ENCODE results near the gene TAF11L11. TPM values are rescaled to one million over a fixed set of nuclear protein-coding genes. Genes with fewer than 3 reads are reported as not detected.
"Not testable (repeated sequence)": the region's sequence is repeated elsewhere in the genome, so short reads cannot be mapped to it uniquely, and the experiment has no call there.

Gene TAF11L11
- total RNA-seq, 1 donor from 2014 or later = not detected

DNA sequence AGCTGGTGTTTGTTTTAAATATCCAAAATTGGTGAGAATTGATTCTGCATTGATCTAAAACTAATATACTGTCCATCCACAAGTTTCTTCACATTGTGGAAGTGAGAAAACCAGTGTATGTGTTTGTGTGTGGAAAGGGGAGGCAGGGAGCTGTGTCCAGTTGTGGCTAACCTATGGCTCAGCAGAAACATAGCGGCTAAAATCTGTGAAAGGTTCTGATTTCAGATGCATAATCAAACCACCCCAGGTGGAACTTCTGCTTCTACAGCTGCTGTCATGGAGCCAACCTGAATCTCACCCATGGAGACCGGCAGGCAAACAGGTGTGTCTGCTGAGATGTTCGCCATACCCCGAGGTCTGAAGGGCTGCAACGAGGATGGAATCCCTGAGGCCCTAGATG lies 30.2 kb downstream of the TAF11L11 start, which contains the start of gene TAF11L14:
TSS of gene TAF11L14 (plus strand) at position 301 of the 400 bp plus-strand sequence.
- Mint-ChIP-seq H3K36me3 (ENCODE audit: low read depth, unreplicated experiment) (no peaks in the 10 kb centered on the region), H3K4me1 (ENCODE audit: unreplicated experiment) (no peaks in the 10 kb centered on the region), H3K4me3 (ENCODE audit: unreplicated experiment) (no peak within 1 kb of the TSS), H3K27me3 (ENCODE audit: unreplicated experiment) (no peaks in the 10 kb centered on the region), H3K27ac (ENCODE audit: unreplicated experiment) (no peak within 1 kb of the TSS), H3K9me3 (ENCODE audit: unreplicated experiment) (no peaks in the 10 kb centered on the region)
- no peak for DNase-seq (ENCODE audit: low spot score)
- TF ChIP-seq, protein P1, sequence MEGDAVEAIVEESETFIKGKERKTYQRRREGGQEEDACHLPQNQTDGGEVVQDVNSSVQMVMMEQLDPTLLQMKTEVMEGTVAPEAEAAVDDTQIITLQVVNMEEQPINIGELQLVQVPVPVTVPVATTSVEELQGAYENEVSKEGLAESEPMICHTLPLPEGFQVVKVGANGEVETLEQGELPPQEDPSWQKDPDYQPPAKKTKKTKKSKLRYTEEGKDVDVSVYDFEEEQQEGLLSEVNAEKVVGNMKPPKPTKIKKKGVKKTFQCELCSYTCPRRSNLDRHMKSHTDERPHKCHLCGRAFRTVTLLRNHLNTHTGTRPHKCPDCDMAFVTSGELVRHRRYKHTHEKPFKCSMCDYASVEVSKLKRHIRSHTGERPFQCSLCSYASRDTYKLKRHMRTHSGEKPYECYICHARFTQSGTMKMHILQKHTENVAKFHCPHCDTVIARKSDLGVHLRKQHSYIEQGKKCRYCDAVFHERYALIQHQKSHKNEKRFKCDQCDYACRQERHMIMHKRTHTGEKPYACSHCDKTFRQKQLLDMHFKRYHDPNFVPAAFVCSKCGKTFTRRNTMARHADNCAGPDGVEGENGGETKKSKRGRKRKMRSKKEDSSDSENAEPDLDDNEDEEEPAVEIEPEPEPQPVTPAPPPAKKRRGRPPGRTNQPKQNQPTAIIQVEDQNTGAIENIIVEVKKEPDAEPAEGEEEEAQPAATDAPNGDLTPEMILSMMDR (IDR thresholded peaks at IDR 0.05; ENCODE audit: unreplicated experiment) = no peak

DNA sequence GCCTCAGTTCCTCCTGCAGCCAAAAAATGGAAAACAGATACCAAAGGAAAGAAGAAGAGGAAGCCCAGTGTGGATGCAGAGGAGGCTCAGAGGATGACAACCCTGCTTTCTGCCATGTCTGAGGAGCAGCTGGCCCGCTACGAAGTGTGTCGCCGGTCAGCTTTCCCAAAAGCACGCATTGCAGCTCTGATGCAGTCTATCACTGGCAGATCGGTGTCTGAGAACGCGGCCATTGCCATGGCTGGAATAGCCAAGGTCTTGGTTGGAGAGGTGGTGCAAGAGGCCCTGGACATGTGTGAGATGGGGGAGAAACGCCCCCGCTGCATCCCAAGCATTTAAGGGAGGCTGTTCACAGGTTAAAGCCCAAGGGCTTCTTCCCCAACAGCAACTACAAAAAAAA lies 45.2 kb downstream of the TAF11L11 start:
- H3K36me3 Mint-ChIP-seq (ENCODE audit: low read depth, unreplicated experiment); H3K9me3 Mint-ChIP-seq (ENCODE audit: unreplicated experiment); DNase-seq (ENCODE audit: low spot score); H3K4me3 Mint-ChIP-seq (ENCODE audit: unreplicated experiment); H3K27ac Mint-ChIP-seq (ENCODE audit: unreplicated experiment); H3K4me1 Mint-ChIP-seq (ENCODE audit: unreplicated experiment); H3K27me3 Mint-ChIP-seq (ENCODE audit: unreplicated experiment): not testable (repeated sequence)

DNA sequence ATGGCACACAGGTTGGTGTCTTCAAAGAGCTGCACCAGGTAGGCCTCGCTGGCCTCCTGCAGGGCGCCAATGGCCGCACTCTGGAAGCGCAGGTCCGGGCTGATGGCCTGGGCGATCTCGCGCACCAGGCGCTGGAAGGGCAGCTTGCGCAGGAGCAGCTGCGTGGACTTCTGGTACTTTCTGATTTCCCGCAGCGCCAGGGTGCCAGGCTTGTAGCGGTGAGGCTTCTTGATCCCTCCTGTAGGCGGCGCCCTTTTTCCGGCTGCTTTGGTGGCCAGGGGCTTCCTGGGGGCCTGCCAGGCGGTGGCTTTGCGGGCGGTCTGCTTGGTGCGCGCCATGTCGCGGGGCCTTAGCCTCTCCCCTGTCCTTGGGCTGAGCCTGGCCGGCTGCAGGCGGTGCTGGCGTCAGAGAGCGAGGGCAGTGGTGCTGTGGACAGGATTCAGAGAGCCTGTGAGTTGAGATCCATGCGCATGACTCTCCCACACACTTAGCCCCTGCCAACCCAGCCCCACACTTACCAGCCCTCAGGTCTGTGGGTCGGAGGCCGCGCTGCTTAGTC lies 51.3 kb downstream of the TAF11L11 start:
- H3K9me3 Mint-ChIP-seq (ENCODE audit: unreplicated experiment); H3K27ac Mint-ChIP-seq (ENCODE audit: unreplicated experiment); H3K4me1 Mint-ChIP-seq (ENCODE audit: unreplicated experiment); DNase-seq (ENCODE audit: low spot score); H3K4me3 Mint-ChIP-seq (ENCODE audit: unreplicated experiment); H3K27me3 Mint-ChIP-seq (ENCODE audit: unreplicated experiment); H3K36me3 Mint-ChIP-seq (ENCODE audit: low read depth, unreplicated experiment): not testable (repeated sequence)

Other genes starting within 250 kb of the TAF11L11 start
- gene TAF11L2, start 106.0 kb upstream of the TAF11L11 start, total RNA-seq (ENCODE audit: unreplicated experiment) = not detected
- gene TAF11L3, start 85.8 kb upstream of the TAF11L11 start, total RNA-seq (ENCODE audit: unreplicated experiment) = not detected
- gene TAF11L4, start 82.4 kb upstream of the TAF11L11 start, total RNA-seq (ENCODE audit: unreplicated experiment) = not detected
- gene TAF11L5, start 78.9 kb upstream of the TAF11L11 start, total RNA-seq (ENCODE audit: unreplicated experiment) = not detected
- not detected for gene TAF11L6, start 75.5 kb upstream of the TAF11L11 start, total RNA-seq (ENCODE audit: unreplicated experiment)
- not detected for gene TAF11L7, start 18.4 kb upstream of the TAF11L11 start, total RNA-seq (ENCODE audit: unreplicated experiment)
- gene TAF11L8, start 13.2 kb upstream of the TAF11L11 start, total RNA-seq (ENCODE audit: unreplicated experiment) = not detected
- not detected for gene TAF11L9, start 9.8 kb upstream of the TAF11L11 start, total RNA-seq (ENCODE audit: unreplicated experiment)
- not detected for gene TAF11L10, start 6.4 kb upstream of the TAF11L11 start, total RNA-seq (ENCODE audit: unreplicated experiment)
- gene TAF11L12, start 6.2 kb downstream of the TAF11L11 start, total RNA-seq (ENCODE audit: unreplicated experiment) = not detected
- gene TAF11L13, start 27.9 kb downstream of the TAF11L11 start, total RNA-seq (ENCODE audit: unreplicated experiment) = not detected
- gene TAF11L14, start 30.3 kb downstream of the TAF11L11 start, total RNA-seq (ENCODE audit: unreplicated experiment) = not detected

Measured in endothelial cell (in vitro differentiated cells).